ENCODE measurements around the gene ABHD14A. TPM values are rescaled to one million over a fixed set of nuclear protein-coding genes. Genes with fewer than 3 reads are reported as not detected.

The ABHD14A gene
- total RNA-seq, 1 experiment from 2014 or later: 3.7 TPM

GRCh38 chr3:51983578-51984268, 8.9 kb downstream of the ABHD14A start:
- Histone ChIP-seq H3K4me1 (ENCODE audit: insufficient read depth, low read length, poor library complexity, severe bottlenecking) (peaks cover 6% of the 10 kb centered on the region), H3K36me3 (ENCODE audit: insufficient read depth, low read length, poor library complexity, severe bottlenecking) (no peaks in the 10 kb centered on the region), H3K27ac (ENCODE audit: low read depth, low read length, poor library complexity, severe bottlenecking) (peak overlapping the region; percentile 67), H3K4me3 (ENCODE audit: low read depth, low read length, poor library complexity, severe bottlenecking) (peak overlapping the region; percentile 47), H3K9me3 (ENCODE audit: low read depth, low read length, poor library complexity, severe bottlenecking) (no peaks in the 10 kb centered on the region), H3K27me3 (replicated peaks; ENCODE audit: insufficient read depth, low read depth, low read length, poor library complexity) (no peaks in the 10 kb centered on the region)
- DNase-seq (ENCODE audit: low spot score): no peak
- BruUV-seq (replicated peaks): TSS peak; percentile 91
- ChIA-PET CTCF (no interaction called here), POLR2A (ENCODE audit: low non-redundant PET) (no interaction called here)
- intact Hi-C loops (cut with micrococcal nuclease; ENCODE audit: unreplicated experiment): no loop called here
- no peak for TF ChIP-seq CTCF (conservative IDR thresholded peaks at IDR 0.05; ENCODE audit: low read depth, low read length)
- TF ChIP-seq EZH2 (IDR thresholded peaks at IDR 0.05; ENCODE audit: borderline replicate concordance, low read depth, low read length, poor library complexity, severe bottlenecking): no peak

- CTCF ChIA-PET: no interaction called here
- TF ChIP-seq CTCF (conservative IDR thresholded peaks at IDR 0.05; ENCODE audit: low read depth, low read length) (no peak), EZH2 (IDR thresholded peaks at IDR 0.05; ENCODE audit: borderline replicate concordance, low read depth, low read length, poor library complexity, severe bottlenecking) (no peak)
- DNase-seq (ENCODE audit: low spot score): no peak
- POLR2A ChIA-PET (ENCODE audit: low non-redundant PET): no interaction called here
- Histone ChIP-seq H3K36me3 (ENCODE audit: insufficient read depth, low read length, poor library complexity, severe bottlenecking) (no peaks in the 10 kb centered on the region), H3K27ac (ENCODE audit: low read depth, low read length, poor library complexity, severe bottlenecking) (no peak overlapping the region), H3K4me1 (ENCODE audit: insufficient read depth, low read length, poor library complexity, severe bottlenecking) (peaks cover 6% of the 10 kb centered on the region), H3K9me3 (ENCODE audit: low read depth, low read length, poor library complexity, severe bottlenecking) (no peaks in the 10 kb centered on the region), H3K4me3 (ENCODE audit: low read depth, low read length, poor library complexity, severe bottlenecking) (no peak overlapping the region), H3K27me3 (replicated peaks; ENCODE audit: insufficient read depth, low read depth, low read length, poor library complexity) (no peaks in the 10 kb centered on the region)
- no TSS peak for BruUV-seq (replicated peaks)
- intact Hi-C loops (cut with micrococcal nuclease; ENCODE audit: unreplicated experiment): no loop called here
Measured at GRCh38 chr3:51984269-51984647, 9.4 kb downstream of the ABHD14A start.

GRCh38 chr3:51985063-51985462, 10.2 kb downstream of the ABHD14A start:
- H3K27me3 ChIP-seq (replicated peaks; ENCODE audit: insufficient read depth, low read depth, low read length, poor library complexity): no peaks in the 10 kb centered on the region
- no peak overlapping the region for H3K4me3 ChIP-seq (ENCODE audit: low read depth, low read length, poor library complexity, severe bottlenecking)
- H3K27ac ChIP-seq (ENCODE audit: low read depth, low read length, poor library complexity, severe bottlenecking): no peak overlapping the region
- BruUV-seq (replicated peaks): no TSS peak
- peaks cover 6% of the 10 kb centered on the region for H3K4me1 ChIP-seq (ENCODE audit: insufficient read depth, low read length, poor library complexity, severe bottlenecking)
- POLR2A ChIA-PET (ENCODE audit: low non-redundant PET): no interaction called here
- DNase-seq (ENCODE audit: low spot score): no peak
- no peaks in the 10 kb centered on the region for H3K36me3 ChIP-seq (ENCODE audit: insufficient read depth, low read length, poor library complexity, severe bottlenecking)
- H3K9me3 ChIP-seq (ENCODE audit: low read depth, low read length, poor library complexity, severe bottlenecking): no peaks in the 10 kb centered on the region
- no peak for TF ChIP-seq CTCF (conservative IDR thresholded peaks at IDR 0.05; ENCODE audit: low read depth, low read length)
- TF ChIP-seq EZH2 (IDR thresholded peaks at IDR 0.05; ENCODE audit: borderline replicate concordance, low read depth, low read length, poor library complexity, severe bottlenecking): no peak
- intact Hi-C loops (cut with micrococcal nuclease; ENCODE audit: unreplicated experiment): no loop called here
- CTCF ChIA-PET: interaction anchor here (0.5 kb wide), 1 partner anchor 13 kb away, joined by 4 read pairs; no protein-coding TSS in a partner anchor
